ENCODE data around the gene DARS1. TPM values are rescaled to one million over a fixed set of nuclear protein-coding genes. Genes with fewer than 3 reads are reported as not detected.

Gene DARS1
- total and polyA plus RNA-seq, 7 experiments from 2014 or later = 45.3 to 140 (median 68.2) TPM

GRCh38 chr2:135949451-135950234 is 35.8 kb downstream of the DARS1 start:
- DNase-seq (no peak), ATAC-seq (no peak)
- no peaks in the 10 kb centered on the region for H3K27me3 Mint-ChIP-seq
- Histone ChIP-seq H3K4me3 (ENCODE audit: low read length) (no peak overlapping the region), H3K27me3 (ENCODE audit: control insufficient read depth in 2 of 2, insufficient read depth in 2 of 2, low read length in 2 of 2) (no peaks in the 10 kb centered on the region), H3K36me3 (ENCODE audit: control insufficient read depth in 2 of 3, insufficient read depth in 3 of 3, low read length in 3 of 3) (no peaks in the 10 kb centered on the region), H3K4me1 (ENCODE audit: control insufficient read depth in 2 of 2, insufficient read depth in 2 of 2, low read length in 2 of 2) (peaks cover 2 to 17% of the 10 kb centered on the region in 2 donors), H3K9me3 (ENCODE audit: control insufficient read depth in 2 of 3, low read length in 3 of 3) (no peaks in the 10 kb centered on the region), H3K27ac (ENCODE audit: low read depth, low read length) (no peak overlapping the region)
- H3K27ac Mint-ChIP-seq = peak overlapping the region in 3 of 9 donors; percentile 28 to 95 (median 94)
- peaks cover 21 to 68% (median 61%) of the 10 kb centered on the region in 7 donors for H3K4me1 Mint-ChIP-seq
- H3K36me3 Mint-ChIP-seq = peaks cover 5 to 47% (median 44%) of the 10 kb centered on the region in 5 donors
- CTCF ChIA-PET = interaction anchor here (0.7 to 1.7 kb wide), 2 partner anchors 10 to 399 kb away, joined by 4 to 5 read pairs; no protein-coding TSS in a partner anchor
- POLR2A ChIA-PET = interaction anchor here (0.6 kb wide), 1 partner anchor 435 kb away, joined by 3 read pairs; no protein-coding TSS in a partner anchor
- intact Hi-C loops (cut with micrococcal nuclease) = loop anchor here in 1 of 2 donors (2.0 kb wide), 1 partner anchor 13 kb away; no protein-coding TSS in a partner anchor
- peaks cover 0 to 8% (median 0%) of the 10 kb centered on the region in 11 donors for H3K9me3 Mint-ChIP-seq
- no peak overlapping the region for H3K4me3 Mint-ChIP-seq

- Histone ChIP-seq H3K9me3 (ENCODE audit: control insufficient read depth in 2 of 3, low read length in 3 of 3) (no peaks in the 10 kb centered on the region), H3K36me3 (ENCODE audit: control insufficient read depth in 2 of 3, insufficient read depth in 3 of 3, low read length in 3 of 3) (no peaks in the 10 kb centered on the region), H3K27ac (ENCODE audit: low read depth, low read length) (no peak overlapping the region), H3K4me3 (ENCODE audit: low read length) (no peak overlapping the region), H3K27me3 (ENCODE audit: control insufficient read depth in 2 of 2, insufficient read depth in 2 of 2, low read length in 2 of 2) (no peaks in the 10 kb centered on the region), H3K4me1 (ENCODE audit: control insufficient read depth in 2 of 2, insufficient read depth in 2 of 2, low read length in 2 of 2) (peaks cover 2 to 14% of the 10 kb centered on the region in 2 donors)
- Mint-ChIP-seq H3K9me3 (peaks cover 0 to 8% (median 0%) of the 10 kb centered on the region in 11 donors), H3K4me1 (peaks cover 19 to 66% (median 59%) of the 10 kb centered on the region in 7 donors), H3K4me3 (peak overlapping the region in 2 of 10 donors; percentile 16 to 40), H3K27ac (peak overlapping the region in 3 of 9 donors; percentile 69 to 95 (median 94)), H3K27me3 (no peaks in the 10 kb centered on the region), H3K36me3 (peaks cover 5 to 53% (median 44%) of the 10 kb centered on the region in 5 donors)
- ATAC-seq = peak; percentile 61
- intact Hi-C loops (cut with micrococcal nuclease) = loop anchor here in 1 of 2 donors (2.0 kb wide), 1 partner anchor 14 kb away; no protein-coding TSS in a partner anchor
- POLR2A ChIA-PET = interaction anchor here (0.7 to 1.0 kb wide), 2 partner anchors 29 to 379 kb away, joined by 3 read pairs; no protein-coding TSS in a partner anchor
- CTCF ChIA-PET = interaction anchor here (0.7 to 1.7 kb wide), 2 partner anchors 11 to 400 kb away, joined by 4 to 5 read pairs; no protein-coding TSS in a partner anchor
- no peak for DNase-seq
Observed at GRCh38 chr2:135948642-135949355, 36.6 kb downstream of the DARS1 start.

- Mint-ChIP-seq H3K27me3 (no peaks in the 10 kb centered on the region), H3K36me3 (peaks cover 5 to 59% (median 46%) of the 10 kb centered on the region in 5 donors), H3K27ac (peak overlapping the region in 3 of 9 donors; percentile 69 to 95 (median 94)), H3K4me3 (peak overlapping the region in 2 of 10 donors; percentile 16 to 40), H3K9me3 (peaks cover 0 to 8% (median 0%) of the 10 kb centered on the region in 11 donors), H3K4me1 (peaks cover 21 to 66% (median 59%) of the 10 kb centered on the region in 7 donors)
- ChIA-PET POLR2A (interaction anchor here (0.7 to 1.0 kb wide), 2 partner anchors 29 to 380 kb away, joined by 3 read pairs; no protein-coding TSS in a partner anchor), CTCF (interaction anchor here (1.7 kb wide), 1 partner anchor 12 kb away, joined by 4 read pairs; no protein-coding TSS in a partner anchor)
- Histone ChIP-seq H3K9me3 (ENCODE audit: control insufficient read depth in 2 of 3, low read length in 3 of 3) (no peaks in the 10 kb centered on the region), H3K4me3 (ENCODE audit: low read length) (no peak overlapping the region), H3K36me3 (ENCODE audit: control insufficient read depth in 2 of 3, insufficient read depth in 3 of 3, low read length in 3 of 3) (no peaks in the 10 kb centered on the region), H3K27ac (ENCODE audit: low read depth, low read length) (no peak overlapping the region), H3K4me1 (ENCODE audit: control insufficient read depth in 2 of 2, insufficient read depth in 2 of 2, low read length in 2 of 2) (peaks cover 2 to 14% of the 10 kb centered on the region in 2 donors), H3K27me3 (ENCODE audit: control insufficient read depth in 2 of 2, insufficient read depth in 2 of 2, low read length in 2 of 2) (no peaks in the 10 kb centered on the region)
- peak; percentile 4 for ATAC-seq
- intact Hi-C loops (cut with micrococcal nuclease) = loop anchor here in 1 of 2 donors (2.0 kb wide), 1 partner anchor 15 kb away; no protein-coding TSS in a partner anchor
- DNase-seq = no peak
Observed at GRCh38 chr2:135948141-135948540, 37.3 kb downstream of the DARS1 start.

DNA sequence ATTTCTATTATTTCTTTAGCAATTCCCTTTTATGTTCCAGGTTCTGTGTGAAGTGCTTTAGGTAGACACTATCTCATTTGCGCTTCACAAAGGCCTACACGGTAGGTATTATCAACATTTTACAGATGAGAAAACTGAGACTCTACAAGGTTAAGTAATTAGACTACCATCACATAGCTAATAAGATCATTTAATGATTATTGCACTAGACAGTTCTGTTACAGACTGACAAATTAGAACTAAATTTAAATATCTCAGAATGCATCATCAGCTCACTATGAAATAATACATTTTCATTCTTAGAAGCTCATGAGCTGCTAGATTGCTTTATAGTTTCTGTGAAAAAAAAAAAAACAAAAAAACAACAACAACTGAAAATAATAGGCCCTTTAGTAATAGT is 37.9 kb downstream of the DARS1 start:
- Histone ChIP-seq H3K4me1 (ENCODE audit: control insufficient read depth in 2 of 2, insufficient read depth in 2 of 2, low read length in 2 of 2) (peaks cover 2 to 14% of the 10 kb centered on the region in 2 donors), H3K27ac (ENCODE audit: low read depth, low read length) (no peak overlapping the region), H3K27me3 (ENCODE audit: control insufficient read depth in 2 of 2, insufficient read depth in 2 of 2, low read length in 2 of 2) (no peaks in the 10 kb centered on the region), H3K9me3 (ENCODE audit: control insufficient read depth in 2 of 3, low read length in 3 of 3) (no peaks in the 10 kb centered on the region), H3K4me3 (ENCODE audit: low read length) (no peak overlapping the region), H3K36me3 (ENCODE audit: control insufficient read depth in 2 of 3, insufficient read depth in 3 of 3, low read length in 3 of 3) (peaks cover 0 to 5% (median 4%) of the 10 kb centered on the region in 3 experiments)
- intact Hi-C loops (cut with micrococcal nuclease) = no loop called here
- Mint-ChIP-seq H3K4me1 (peaks cover 20 to 64% (median 59%) of the 10 kb centered on the region in 7 donors), H3K36me3 (peaks cover 3 to 59% (median 46%) of the 10 kb centered on the region in 5 donors), H3K4me3 (no peak overlapping the region), H3K9me3 (peaks cover 0 to 9% (median 0%) of the 10 kb centered on the region in 11 donors), H3K27me3 (no peaks in the 10 kb centered on the region), H3K27ac (peak overlapping the region in 1 of 9 donors; percentile 94)
- no peak for ATAC-seq
- POLR2A ChIA-PET = interaction anchor here (1.0 kb wide), 1 partner anchor 28 kb away, joined by 3 read pairs; no protein-coding TSS in a partner anchor
- no peak for DNase-seq
- CTCF ChIA-PET = no interaction called here

GRCh38 chr2:135945526-135945925 is 39.9 kb downstream of the DARS1 start:
- peaks cover 0 to 5% (median 4%) of the 10 kb centered on the region in 3 experiments for H3K36me3 ChIP-seq (ENCODE audit: control insufficient read depth in 2 of 3, insufficient read depth in 3 of 3, low read length in 3 of 3)
- H3K4me1 Mint-ChIP-seq = peaks cover 16 to 58% (median 49%) of the 10 kb centered on the region in 7 donors
- H3K9me3 ChIP-seq (ENCODE audit: control insufficient read depth in 2 of 3, low read length in 3 of 3) = no peaks in the 10 kb centered on the region
- DNase-seq (no peak), ATAC-seq (no peak)
- ChIA-PET CTCF (interaction anchor here (0.6 kb wide), 1 partner anchor 13 kb away, joined by 5 read pairs; no protein-coding TSS in a partner anchor), POLR2A (interaction anchor here (0.7 to 0.9 kb wide), 2 partner anchors 15 to 35 kb away, joined by 3 to 5 read pairs; no protein-coding TSS in a partner anchor)
- no peak overlapping the region for H3K4me3 ChIP-seq (ENCODE audit: low read length)
- H3K4me1 ChIP-seq (ENCODE audit: control insufficient read depth in 2 of 2, insufficient read depth in 2 of 2, low read length in 2 of 2) = peaks cover 2 to 14% of the 10 kb centered on the region in 2 donors
- intact Hi-C loops (cut with micrococcal nuclease) = no loop called here
- H3K9me3 Mint-ChIP-seq = peaks cover 0 to 12% (median 0%) of the 10 kb centered on the region in 11 donors
- H3K27me3 Mint-ChIP-seq = no peaks in the 10 kb centered on the region
- peak overlapping the region in 7 of 9 donors; percentile 2 to 80 (median 19) for H3K27ac Mint-ChIP-seq
- no peak overlapping the region for H3K27ac ChIP-seq (ENCODE audit: low read depth, low read length)
- H3K4me3 Mint-ChIP-seq = no peak overlapping the region
- H3K27me3 ChIP-seq (ENCODE audit: control insufficient read depth in 2 of 2, insufficient read depth in 2 of 2, low read length in 2 of 2) = no peaks in the 10 kb centered on the region
- peaks cover 3 to 55% (median 43%) of the 10 kb centered on the region in 5 donors for H3K36me3 Mint-ChIP-seq

DNA sequence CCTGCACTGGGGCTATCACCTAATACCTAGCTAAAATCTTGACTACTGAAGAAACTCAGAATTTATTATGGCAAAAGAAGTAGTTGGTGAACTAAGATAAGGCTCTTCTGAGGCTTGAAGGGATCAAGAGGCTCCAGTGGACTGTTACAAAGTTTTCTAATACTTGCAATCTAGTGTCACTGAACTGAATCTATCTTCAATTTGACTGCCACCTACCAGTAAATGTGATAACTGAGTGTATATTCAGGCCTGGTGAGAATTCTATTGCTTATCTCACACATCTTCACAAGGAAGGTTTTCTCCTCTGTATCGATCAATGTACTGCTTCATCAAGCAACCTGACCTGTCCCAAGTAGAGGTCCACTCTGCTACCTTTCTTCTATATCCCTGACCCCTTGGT is 40.8 kb downstream of the DARS1 start:
- H3K9me3 ChIP-seq (ENCODE audit: control insufficient read depth in 2 of 3, low read length in 3 of 3) = no peaks in the 10 kb centered on the region
- H3K27me3 Mint-ChIP-seq = no peaks in the 10 kb centered on the region
- H3K27ac ChIP-seq (ENCODE audit: low read depth, low read length) = no peak overlapping the region
- intact Hi-C loops (cut with micrococcal nuclease) = no loop called here
- no peaks in the 10 kb centered on the region for H3K27me3 ChIP-seq (ENCODE audit: control insufficient read depth in 2 of 2, insufficient read depth in 2 of 2, low read length in 2 of 2)
- peaks cover 3 to 54% (median 50%) of the 10 kb centered on the region in 5 donors for H3K36me3 Mint-ChIP-seq
- H3K36me3 ChIP-seq (ENCODE audit: control insufficient read depth in 2 of 3, insufficient read depth in 3 of 3, low read length in 3 of 3) = peaks cover 0 to 5% (median 4%) of the 10 kb centered on the region in 3 experiments
- peaks cover 17 to 58% (median 47%) of the 10 kb centered on the region in 7 donors for H3K4me1 Mint-ChIP-seq
- peaks cover 0 to 12% (median 0%) of the 10 kb centered on the region in 11 donors for H3K9me3 Mint-ChIP-seq
- no peak overlapping the region for H3K4me3 ChIP-seq (ENCODE audit: low read length)
- peaks cover 2 to 14% of the 10 kb centered on the region in 2 donors for H3K4me1 ChIP-seq (ENCODE audit: control insufficient read depth in 2 of 2, insufficient read depth in 2 of 2, low read length in 2 of 2)
- ATAC-seq (no peak), DNase-seq (no peak)
- ChIA-PET CTCF (interaction anchor here (1.2 kb wide), 1 partner anchor 44 kb away, joined by 3 read pairs; no protein-coding TSS in a partner anchor), POLR2A (no interaction called here)
- H3K27ac Mint-ChIP-seq = peak overlapping the region in 5 of 9 donors; percentile 4 to 80 (median 28)
- no peak overlapping the region for H3K4me3 Mint-ChIP-seq
